Coronary artery (tissue), 2 donors: ENCODE measurements around the gene TTC23L.
A peak's percentile ranks its signal among the peaks of the same experiment; 100 is the strongest.
"Not testable (repeated sequence)": the region's sequence is repeated elsewhere in the genome, so short reads cannot be mapped to it uniquely, and the experiment has no call there.

Experiments used
- DNase-seq: peaks from one replicate; pipeline ENCODE4 v3.0.0-alpha.2; 2017; ENCODE audit warnings: low spot score
- H3K27ac ChIP-seq, 2 donors: fragments of 200-600 bp; sonication (generic); one replicate each; pipeline ENCODE4 v1.5.1; 2016 to 2019
- H3K4me3 ChIP-seq: fragments of 200-600 bp; sonication (generic); 2 replicates; pipeline ENCODE4 v1.5.1; 2016; ENCODE audit warnings: mild to moderate bottlenecking, moderate library complexity
- CTCF ChIP-seq: fragments of 200-600 bp; sonication (generic); IDR thresholded peaks from one replicate; pipeline ENCODE4 v1.5.1; 2019; ENCODE audit warnings: antibody characterized with exemption

TTC23L gene

GRCh38 chr5:34822956-34823715 is 15.8 kb upstream of the TTC23L start:
- H3K4me3 ChIP-seq = no peak overlapping the region
- no peak overlapping the region for H3K27ac ChIP-seq
- no peak for DNase-seq
- TF ChIP-seq CTCF = no peak

GRCh38 chr5:34826347-34826746 is 12.6 kb upstream of the TTC23L start:
- no peak overlapping the region for H3K27ac ChIP-seq
- DNase-seq = no peak
- H3K4me3 ChIP-seq = no peak overlapping the region
- no peak for TF ChIP-seq CTCF

GRCh38 chr5:34827588-34828506 is 11.1 kb upstream of the TTC23L start:
- H3K27ac ChIP-seq = no peak overlapping the region
- no peak for TF ChIP-seq CTCF
- H3K4me3 ChIP-seq = no peak overlapping the region
- DNase-seq = no peak

GRCh38 chr5:34830827-34831226 is 8.1 kb upstream of the TTC23L start:
- H3K27ac ChIP-seq = peak overlapping the region; percentile 19 to 54
- not testable (repeated sequence) for H3K4me3 ChIP-seq, DNase-seq

GRCh38 chr5:34831303-34831702 is 7.7 kb upstream of the TTC23L start:
- DNase-seq = no peak
- H3K27ac ChIP-seq = peak overlapping the region; percentile 19 to 53
- TF ChIP-seq CTCF = no peak
- H3K4me3 ChIP-seq = no peak overlapping the region

GRCh38 chr5:34832568-34832967 is 6.4 kb upstream of the TTC23L start:
- no peak for TF ChIP-seq CTCF
- H3K27ac ChIP-seq = no peak overlapping the region

GRCh38 chr5:34833090-34833489 is 5.9 kb upstream of the TTC23L start:
- DNase-seq = no peak
- no peak overlapping the region for H3K27ac ChIP-seq
- no peak overlapping the region for H3K4me3 ChIP-seq
- no peak for TF ChIP-seq CTCF

More at GRCh38 chr5:34832568-34832967, 6.4 kb upstream of the TTC23L start:
- no peak for DNase-seq
- H3K4me3 ChIP-seq = no peak overlapping the region
